ENCODE data around the gene GLB1L2.

GRCh38 chr11:134383576-134384221 is 51.9 kb downstream of the GLB1L2 start:
- no peak for TF ChIP-seq GATA3 (IDR thresholded peaks at IDR 0.05; ENCODE audit: low read depth, low read length)
- TF ChIP-seq GATA2 (IDR thresholded peaks at IDR 0.05; ENCODE audit: low read depth, low read length): no peak
